ENCODE measurements around the gene PSORS1C1.
"Not testable (repeated sequence)": the region's sequence is repeated elsewhere in the genome, so short reads cannot be mapped to it uniquely, and the experiment has no call there.

Gene PSORS1C1

DNA sequence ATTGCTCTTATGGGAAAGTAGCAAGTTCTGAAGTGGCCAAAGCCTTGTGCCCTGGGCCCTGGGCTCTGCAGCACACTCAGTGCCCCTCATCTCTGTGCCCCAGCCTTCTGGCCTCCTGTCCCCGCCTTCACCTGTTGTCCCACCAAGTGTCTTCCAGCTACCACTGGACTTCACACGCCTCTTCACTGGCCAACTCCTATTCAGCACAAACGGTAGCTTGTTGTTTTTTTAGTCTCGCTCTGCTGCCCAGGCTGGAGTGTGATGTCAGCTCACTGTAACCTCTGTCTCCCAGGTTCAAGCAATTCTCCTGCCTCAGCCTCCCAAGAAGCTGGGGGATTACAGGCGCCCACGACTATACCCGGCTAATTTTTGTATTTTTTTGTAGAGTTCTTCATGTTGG is 38.2 kb downstream of the PSORS1C1 start:
- DNase-seq (ENCODE audit: insufficient read length), result no peak
- no peak for FAIRE-seq

DNA sequence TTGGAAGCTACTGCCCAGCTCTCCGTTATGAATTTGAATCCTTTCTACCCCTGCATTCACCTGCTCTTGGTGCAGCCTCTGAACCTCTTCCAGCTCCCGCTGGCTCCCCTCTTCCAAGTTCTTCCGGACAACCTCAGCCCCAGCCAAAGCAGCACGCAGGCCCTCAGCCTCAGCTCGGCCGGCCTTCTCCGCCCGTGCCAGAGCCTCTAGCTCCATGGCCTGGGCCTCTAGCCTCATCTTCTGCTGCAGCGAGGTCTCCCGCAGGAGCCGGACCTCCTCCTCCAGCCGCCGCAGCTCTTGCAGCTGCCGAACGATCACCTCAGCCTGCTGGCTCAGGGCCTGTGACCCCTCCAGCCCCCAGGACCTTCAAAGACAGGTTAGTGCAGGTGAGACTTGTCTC is 39.8 kb downstream of the PSORS1C1 start:
- DNase-seq (ENCODE audit: insufficient read length), result no peak
- TF ChIP-seq POLR2A (IDR thresholded peaks at IDR 0.05; ENCODE audit: low read depth, low read length) (no peak), TAF1 (IDR thresholded peaks at IDR 0.05; ENCODE audit: borderline replicate concordance, low read depth, low read length) (no peak), POLR2AphosphoS5 (IDR thresholded peaks at IDR 0.05; ENCODE audit: low read depth, low read length) (no peak)
- no peak for FAIRE-seq

More for the DNA sequence above, 38.2 kb downstream of the PSORS1C1 start:
- no peak for TF ChIP-seq POLR2A (IDR thresholded peaks at IDR 0.05; ENCODE audit: low read depth, low read length)
- TF ChIP-seq POLR2AphosphoS5 (IDR thresholded peaks at IDR 0.05; ENCODE audit: low read depth, low read length), result no peak
- no peak for TF ChIP-seq TAF1 (IDR thresholded peaks at IDR 0.05; ENCODE audit: borderline replicate concordance, low read depth, low read length)

DNA sequence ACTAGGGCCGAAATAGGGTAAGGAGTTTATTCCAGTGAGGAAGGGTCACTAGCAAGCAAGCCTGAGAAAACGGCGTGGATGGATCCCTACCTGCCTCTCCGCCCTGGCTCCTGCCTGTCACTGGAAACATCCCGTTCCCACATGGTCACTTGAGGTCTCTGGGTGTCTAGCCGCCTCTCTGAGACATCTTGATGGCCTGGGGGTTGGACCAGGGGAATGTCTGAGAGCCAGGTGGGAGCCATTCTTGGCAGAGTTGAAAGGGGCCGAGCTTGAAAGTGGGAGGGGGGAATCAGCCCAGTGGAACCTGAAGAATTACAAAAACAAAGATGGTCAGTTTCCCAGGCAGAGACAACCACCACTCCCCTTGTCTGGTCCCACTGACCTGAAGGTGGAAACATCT is 42.0 kb downstream of the PSORS1C1 start:
- no peak for DNase-seq (ENCODE audit: insufficient read length)
- FAIRE-seq, result no peak
- no peak for TF ChIP-seq POLR2AphosphoS5 (IDR thresholded peaks at IDR 0.05; ENCODE audit: low read depth, low read length)
- no peak for TF ChIP-seq POLR2A (IDR thresholded peaks at IDR 0.05; ENCODE audit: low read depth, low read length)
- no peak for TF ChIP-seq TAF1 (IDR thresholded peaks at IDR 0.05; ENCODE audit: borderline replicate concordance, low read depth, low read length)

DNA sequence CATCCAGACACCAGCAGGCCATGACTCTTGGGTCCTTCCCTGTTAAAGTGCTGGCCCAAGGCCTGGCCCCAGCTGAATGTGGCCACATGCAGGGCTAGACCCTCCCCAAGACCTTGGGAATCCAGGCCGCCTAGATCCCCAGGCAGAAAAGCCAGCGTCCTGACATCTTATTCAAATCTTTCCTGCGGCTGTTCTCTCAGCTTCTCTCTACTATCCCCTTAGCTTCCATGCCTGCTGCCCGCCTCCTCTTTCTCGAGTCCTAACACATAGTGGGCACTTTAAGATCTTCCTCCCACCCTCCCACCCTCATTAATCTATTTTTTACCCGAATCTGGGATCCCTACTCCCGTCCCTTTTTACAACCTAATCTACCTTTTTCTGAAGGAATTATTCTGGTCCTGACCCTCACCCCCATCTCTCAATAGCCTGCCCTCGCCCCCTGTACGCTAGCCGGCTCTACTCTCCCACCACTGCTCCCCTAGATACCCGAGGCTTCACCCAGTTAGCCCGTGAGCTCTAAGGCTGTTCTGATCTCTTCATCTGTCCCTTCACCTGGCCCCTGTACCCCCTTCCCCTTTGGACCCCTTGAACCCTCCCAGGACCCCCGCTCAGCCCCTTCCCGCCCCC is 43.0 kb downstream of the PSORS1C1 start, which contains the start of gene CCHCR1:
Gene CCHCR1, minus strand, starts transcription at position 290 of the 627 bp plus-strand sequence. Its CDS starts 202 bp downstream, at position 88.
- DNase-seq (ENCODE audit: insufficient read length) (no peak), FAIRE-seq (peak; percentile 24)
- TF ChIP-seq TAF1 (IDR thresholded peaks at IDR 0.05; ENCODE audit: borderline replicate concordance, low read depth, low read length) (no peak), POLR2A (IDR thresholded peaks at IDR 0.05; ENCODE audit: low read depth, low read length) (no peak), POLR2AphosphoS5 (IDR thresholded peaks at IDR 0.05; ENCODE audit: low read depth, low read length) (no peak)

DNA sequence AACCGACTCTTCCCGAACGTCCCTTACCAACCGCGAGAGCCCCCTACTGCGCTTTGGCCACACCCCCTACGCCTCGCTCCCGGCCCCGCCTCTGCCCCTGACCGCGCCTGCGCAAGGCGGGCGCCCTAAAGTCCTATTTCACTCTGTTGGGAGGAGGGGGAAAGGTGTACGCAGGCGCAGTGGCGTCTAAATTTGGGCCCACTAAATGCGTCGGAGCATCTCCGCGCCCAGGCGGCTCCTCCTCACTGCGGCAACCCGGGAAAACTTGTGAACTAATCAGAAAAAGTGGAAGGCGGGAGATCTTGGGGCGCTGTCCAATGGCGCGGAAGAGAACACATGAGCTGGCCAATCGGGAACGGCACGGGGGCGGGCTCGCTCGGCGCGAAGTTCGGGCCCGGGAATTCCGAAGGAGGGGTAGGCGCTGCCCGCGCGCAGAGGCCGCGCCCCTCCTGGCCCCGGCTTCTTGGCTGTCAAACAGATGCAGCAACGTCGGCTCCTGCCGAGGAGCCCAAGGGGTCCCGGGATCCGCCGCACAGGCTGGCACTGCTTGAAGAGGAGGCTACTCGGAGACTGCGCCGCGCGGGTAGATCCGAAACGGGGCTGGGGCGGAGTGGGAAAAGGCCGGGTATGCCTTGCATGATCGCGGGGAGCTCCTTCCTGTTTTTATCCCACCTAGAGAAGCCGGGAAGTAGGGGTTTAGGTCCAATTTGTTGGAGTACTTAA is 43.7 kb downstream of the PSORS1C1 start, which contains the start of gene TCF19:
Gene TCF19, plus strand, starts transcription at position 450 of the 723 bp plus-strand sequence. CDS start 881 bp downstream, outside the sequence.
- DNase-seq (ENCODE audit: insufficient read length) (peak; percentile 98), FAIRE-seq (peak; percentile 99)
- TF ChIP-seq POLR2A (IDR thresholded peaks at IDR 0.05; ENCODE audit: low read depth, low read length), result peak; percentile 78
- TF ChIP-seq POLR2AphosphoS5 (IDR thresholded peaks at IDR 0.05; ENCODE audit: low read depth, low read length), result no peak
- TF ChIP-seq TAF1 (IDR thresholded peaks at IDR 0.05; ENCODE audit: borderline replicate concordance, low read depth, low read length), result 0 out of 2 replicates have a peak, but pooled peaks have one; percentile 24

DNA sequence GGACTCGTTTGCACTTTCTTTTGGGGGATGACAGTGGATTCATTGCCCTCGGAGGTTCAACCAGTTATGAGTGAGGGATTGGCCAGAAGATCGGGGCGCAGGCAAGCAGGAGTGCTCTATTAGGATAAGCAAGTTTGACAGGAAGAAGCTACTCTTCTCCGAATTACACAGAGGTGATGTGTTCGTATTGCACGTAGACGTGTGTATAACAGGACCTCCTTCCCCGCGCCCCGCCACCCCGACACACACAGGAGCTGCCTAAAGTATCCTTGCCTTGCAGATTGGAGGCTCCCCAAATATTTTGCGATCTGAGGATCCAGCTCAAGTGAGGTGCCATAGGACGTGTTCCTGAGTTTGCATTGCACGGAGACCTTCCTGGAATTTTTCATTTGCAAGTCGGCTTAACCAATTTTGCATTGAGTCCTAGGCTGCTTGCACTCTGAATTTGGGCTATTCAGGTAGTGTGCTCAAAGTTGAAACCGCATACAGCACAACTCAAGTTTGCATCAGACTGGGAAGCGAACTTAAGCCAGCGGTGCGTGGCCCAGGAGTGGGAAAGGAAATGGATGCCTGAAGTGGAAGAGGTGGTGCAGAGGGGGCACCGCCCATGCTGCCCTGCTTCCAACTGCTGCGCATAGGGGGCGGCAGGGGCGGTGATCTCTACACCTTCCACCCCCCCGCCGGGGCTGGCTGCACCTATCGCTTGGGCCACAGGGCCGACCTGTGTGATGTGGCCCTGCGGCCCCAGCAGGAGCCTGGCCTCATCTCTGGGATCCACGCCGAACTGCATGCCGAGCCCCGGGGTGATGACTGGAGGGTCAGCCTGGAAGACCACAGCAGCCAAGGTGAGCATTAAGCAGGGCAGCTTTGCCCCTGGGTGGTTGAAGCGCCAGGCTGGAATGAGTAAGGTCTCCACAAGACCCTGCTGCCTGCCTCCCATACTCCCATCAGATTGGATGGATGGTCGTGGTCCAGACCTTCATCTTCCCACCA is 44.6 kb downstream of the PSORS1C1 start:
- no peak for DNase-seq (ENCODE audit: insufficient read length)
- TF ChIP-seq POLR2AphosphoS5 (IDR thresholded peaks at IDR 0.05; ENCODE audit: low read depth, low read length), result peak; percentile 1
- TF ChIP-seq TAF1 (IDR thresholded peaks at IDR 0.05; ENCODE audit: borderline replicate concordance, low read depth, low read length), result no peak
- peak; percentile 76 for FAIRE-seq

DNA sequence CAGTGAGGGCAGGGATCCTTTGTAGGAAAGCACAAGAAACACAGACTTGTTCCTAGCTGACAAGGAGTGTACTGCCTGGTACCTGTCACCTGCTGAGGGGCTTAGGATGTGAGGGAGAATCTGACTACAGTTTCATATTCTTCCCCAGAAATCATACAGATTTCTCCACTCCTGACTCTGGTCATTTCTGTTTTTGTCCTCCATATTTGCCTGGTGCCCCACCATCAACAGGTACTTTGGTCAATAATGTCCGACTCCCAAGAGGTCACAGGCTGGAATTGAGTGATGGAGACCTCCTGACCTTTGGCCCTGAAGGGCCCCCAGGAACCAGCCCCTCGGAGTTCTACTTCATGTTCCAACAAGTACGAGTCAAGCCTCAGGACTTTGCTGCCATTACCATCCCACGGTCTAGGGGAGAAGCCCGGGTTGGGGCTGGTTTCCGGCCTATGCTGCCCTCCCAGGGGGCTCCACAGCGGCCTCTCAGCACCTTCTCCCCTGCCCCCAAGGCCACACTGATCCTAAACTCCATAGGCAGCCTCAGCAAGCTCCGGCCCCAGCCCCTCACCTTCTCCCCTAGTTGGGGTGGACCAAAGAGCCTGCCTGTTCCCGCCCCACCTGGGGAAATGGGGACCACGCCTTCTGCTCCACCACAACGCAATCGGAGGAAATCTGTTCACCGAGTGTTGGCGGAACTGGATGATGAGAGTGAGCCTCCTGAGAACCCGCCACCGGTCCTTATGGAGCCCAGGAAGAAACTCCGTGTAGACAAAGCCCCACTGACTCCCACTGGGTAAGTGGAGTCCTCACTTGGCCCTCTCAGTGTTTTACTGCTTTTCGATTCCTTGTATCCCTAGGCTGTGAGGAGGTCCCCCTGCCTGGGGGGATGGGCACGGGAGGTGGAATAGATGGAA is 46.9 kb downstream of the PSORS1C1 start:
- DNase-seq (ENCODE audit: insufficient read length), result no peak
- FAIRE-seq, result no peak
- no peak for TF ChIP-seq TAF1 (IDR thresholded peaks at IDR 0.05; ENCODE audit: borderline replicate concordance, low read depth, low read length)
- TF ChIP-seq POLR2A (IDR thresholded peaks at IDR 0.05; ENCODE audit: low read depth, low read length), result no peak
- TF ChIP-seq POLR2AphosphoS5 (IDR thresholded peaks at IDR 0.05; ENCODE audit: low read depth, low read length), result no peak

DNA sequence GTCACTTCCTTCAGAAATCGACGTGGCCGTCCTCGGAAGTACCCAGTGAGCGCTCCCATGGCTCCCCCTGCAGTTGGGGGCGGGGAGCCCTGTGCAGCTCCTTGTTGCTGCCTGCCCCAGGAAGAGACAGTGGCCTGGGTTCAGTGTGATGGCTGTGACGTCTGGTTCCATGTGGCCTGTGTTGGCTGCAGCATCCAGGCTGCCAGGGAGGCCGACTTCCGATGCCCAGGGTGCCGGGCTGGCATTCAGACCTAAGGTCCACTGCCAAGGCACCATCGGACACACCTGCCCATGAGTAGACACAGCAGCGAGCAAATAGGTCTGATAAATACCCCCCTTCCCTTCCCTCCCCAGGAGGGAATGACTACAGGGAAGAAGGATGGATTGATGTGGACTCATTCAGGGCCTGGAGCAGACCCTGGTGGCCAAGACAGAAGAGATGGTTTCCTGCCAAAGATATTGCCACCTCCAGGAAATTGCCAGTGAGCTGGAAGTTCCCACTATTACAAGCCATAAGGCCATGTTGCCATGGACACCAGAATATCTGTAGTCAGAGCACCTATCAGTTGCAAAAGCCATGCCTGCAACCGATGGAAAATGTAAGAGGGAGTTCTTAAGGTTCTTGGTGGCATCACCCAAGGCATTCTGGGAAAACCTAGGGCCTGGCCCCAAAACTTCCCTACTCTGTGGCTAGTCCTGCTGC is 48.0 kb downstream of the PSORS1C1 start:
- DNase-seq (ENCODE audit: insufficient read length), result no peak
- FAIRE-seq, result no peak

DNA sequence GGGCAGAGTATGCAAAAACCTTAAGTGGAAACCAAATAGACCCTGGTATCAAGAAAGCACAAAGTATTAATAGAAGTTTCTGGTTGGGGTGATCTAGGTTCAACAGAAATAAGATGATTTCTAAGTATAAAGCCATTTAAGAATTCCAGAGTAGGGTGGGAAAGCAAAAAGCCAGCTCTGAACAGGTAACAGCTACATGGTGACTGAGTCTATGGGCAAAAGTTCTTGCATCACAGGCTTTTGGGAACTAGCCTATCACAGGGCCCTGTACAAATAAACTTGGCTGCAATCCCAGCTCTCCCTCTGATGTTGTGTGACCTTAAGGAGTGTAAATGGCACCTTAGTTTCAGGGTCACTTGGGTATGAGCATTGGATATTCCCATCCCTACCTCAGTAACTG is 49.3 kb downstream of the PSORS1C1 start:
- TF ChIP-seq POLR2A (IDR thresholded peaks at IDR 0.05; ENCODE audit: low read depth, low read length), result 0 out of 2 replicates have a peak, but pooled peaks have one; percentile 15
- TF ChIP-seq TAF1 (IDR thresholded peaks at IDR 0.05; ENCODE audit: borderline replicate concordance, low read depth, low read length), result no peak
- TF ChIP-seq POLR2AphosphoS5 (IDR thresholded peaks at IDR 0.05; ENCODE audit: low read depth, low read length), result no peak
- DNase-seq (ENCODE audit: insufficient read length) (no peak), FAIRE-seq (no peak)

More for the DNA sequence above, 48.0 kb downstream of the PSORS1C1 start:
- TF ChIP-seq POLR2AphosphoS5 (IDR thresholded peaks at IDR 0.05; ENCODE audit: low read depth, low read length) (no peak), TAF1 (IDR thresholded peaks at IDR 0.05; ENCODE audit: borderline replicate concordance, low read depth, low read length) (no peak), POLR2A (IDR thresholded peaks at IDR 0.05; ENCODE audit: low read depth, low read length) (no peak)

DNA sequence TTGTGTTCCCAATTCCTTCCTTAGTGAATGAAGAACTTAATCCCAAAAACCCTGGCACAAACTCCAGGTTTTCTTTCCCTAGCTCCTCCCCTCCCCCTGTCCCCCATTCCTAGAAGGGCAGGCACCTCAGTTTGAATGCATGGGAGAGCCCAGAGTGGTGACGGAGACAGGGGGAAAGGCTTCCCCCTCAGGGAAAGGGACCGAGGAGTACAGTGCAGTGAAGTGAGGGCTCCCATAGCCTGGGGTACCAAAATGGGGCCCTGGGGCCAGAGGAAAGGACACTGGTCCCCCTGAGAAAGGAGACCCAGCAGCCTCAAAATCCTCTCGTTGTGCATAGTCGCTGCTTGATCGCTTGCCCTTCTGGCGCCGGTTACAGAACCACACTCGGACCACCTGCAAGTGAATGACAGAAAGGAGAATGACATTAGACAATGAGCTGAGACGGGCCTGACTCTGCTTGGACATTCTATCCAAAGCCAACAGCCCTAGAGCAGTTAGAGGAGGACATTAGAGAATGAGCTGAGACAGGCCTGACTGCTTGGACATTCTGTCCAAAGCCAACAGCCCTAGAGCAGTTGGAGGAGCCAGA is 50.0 kb downstream of the PSORS1C1 start:
- peak; percentile 65 for FAIRE-seq
- not testable (repeated sequence) for DNase-seq (ENCODE audit: insufficient read length)
